Pancreas (tissue), 10 donors: ENCODE measurements around the gene PRR36. TPM values are rescaled to one million over a fixed set of nuclear protein-coding genes. Genes with fewer than 3 reads are reported as not detected.

Source experiments
- ATAC-seq, 4 donors: fragments of 200-7000 bp; cut with Tn5 transposase; one replicate each; pipeline versions ENCODE4 v1.8.0 to v1.9.1; 2020; ENCODE audit warnings: mild to moderate bottlenecking in 4 of 4, moderate library complexity in 4 of 4
- DNase-seq, 6 donors: peaks; one replicate each; pipeline ENCODE4 v3.0.0-alpha.2; 2020
- FAIRE-seq: peaks from 2 replicates; lab custom pipeline; 2012; peaks lifted over from hg19 to GRCh38; lab: Jason Lieb, UNC
- H3K27ac ChIP-seq, 4 donors: fragments of 200-600 bp; sonication (generic); 1 replicate in 3 of 4; 2 replicates in 1 of 4; pipeline versions ENCODE4 v1.5.0 to v1.8.0; 2020
- H3K27me3 ChIP-seq, 4 donors: fragments of 200-600 bp; one replicate each; pipeline ENCODE4 v1.8.0; 2021
- H3K36me3 ChIP-seq, 3 donors: fragments of 200-600 bp; sonication (generic) in 1 of 3; one replicate each; pipeline versions ENCODE4 v1.5.0 to v1.8.0; 2020 to 2021
- H3K4me1 ChIP-seq, 3 donors: fragments of 200-600 bp; one replicate each; pipeline ENCODE4 v1.8.0; 2021
- H3K4me3 ChIP-seq, 4 donors: fragments of 200-600 bp; sonication (generic) in 2 of 4; one replicate each; pipeline versions ENCODE4 v1.5.0 to v1.8.0; 2020 to 2021
- H3K9me3 ChIP-seq, 4 donors: fragments of 200-600 bp; one replicate each; pipeline ENCODE4 v1.8.0; 2021
- CTCF ChIP-seq, 4 donors: fragments of 200-600 bp; sonication (generic) in 3 of 4; IDR thresholded peaks; one replicate each; pipeline versions ENCODE4 v1.5.0 to v1.8.0; 2021; ENCODE audit warnings: antibody characterized with exemption in 4 of 4
- WGBS, 2 donors: extraction: QIAGEN DNeasy Blood & Tissue Kit; methylation state at CpG; one replicate each; pipeline ENCODE4 v1.1.7; 2013; 5-methylcytosine and 5-hydroxymethylcytosine counted together
- intact Hi-C, 3 donors: fragments of 100-400 bp; cut with DNase I; formaldehyde crosslinking; loops; one replicate each; pipeline versions ENCODE4 v1.11.1 to v1.14.2; 2022
- polyA plus RNA-seq, 2 donors: library from polyadenylated mRNA; stranded (reverse); fragments of 200-250 nt; gene quantifications; one replicate each; pipeline ENCODE4 v1.2.3, GENCODE V29; 2013
- total RNA-seq, 6 donors: library from RNA; stranded (reverse); fragmentation: NEBNext Ultra II Directional in 4 of 6; extraction: Animal tissue kit (Norgen Biotek cat#: 25700) in 4 of 6; gene quantifications; one replicate each; pipeline versions ENCODE4 v1.2.1 to v1.2.4, GENCODE V29; 2021 to 2023
- donor health status: healthy with polysubstance abuse.
- donor health status: DM: no; HTN: no; CAD: no; lungs with moderate emphysema.
- donor health status: DM: no; HTN: no; CAD: no.
- donor health status: control.
- donor health status: control.
- donor health status: Bipolar disorder and iron deficiency.
- donor health status: DM: yes; HTN: yes; CAD: no.
- donor health status: DM: no; HTN: no; CAD: no.
- donor health status: DM: no; HTN: no; CAD: no.
- donor health status: DM: yes; HTN: yes; CAD: no.

Gene PRR36
- total and polyA plus RNA-seq, 8 donors, result 1.6 to 3.1 (median 2.0) TPM

- intact Hi-C loops, result no loop called here
- Histone ChIP-seq H3K4me3 (peak overlapping the region; percentile 42 to 93 (median 66)), H3K4me1 (peaks cover 3 to 14% (median 10%) of the 10 kb centered on the region in 3 donors), H3K27ac (peak overlapping the region; percentile 63 to 86 (median 75)), H3K9me3 (no peaks in the 10 kb centered on the region), H3K27me3 (no peaks in the 10 kb centered on the region), H3K36me3 (no peaks in the 10 kb centered on the region)
- FAIRE-seq (no peak), DNase-seq (peak in 4 of 6 donors; percentile 48 to 71 (median 60)), ATAC-seq (peak in 3 of 4 donors; percentile 6 to 10 (median 7))
- TF ChIP-seq CTCF (IDR thresholded peaks at IDR 0.05), result no peak
- WGBS, 2 donors, result 5 to 6% methylated on average over 20 of the region's 20 CpGs
These were observed 28.6 kb upstream of the PRR36 start for GRCh38 chr19:7902796-7903243.

- no peak for FAIRE-seq
- Histone ChIP-seq H3K36me3 (no peaks in the 10 kb centered on the region), H3K4me1 (peaks cover 3 to 14% (median 10%) of the 10 kb centered on the region in 3 donors), H3K4me3 (no peak overlapping the region), H3K9me3 (no peaks in the 10 kb centered on the region), H3K27me3 (no peaks in the 10 kb centered on the region), H3K27ac (no peak overlapping the region)
- no peak for ATAC-seq
- TF ChIP-seq CTCF (IDR thresholded peaks at IDR 0.05), result no peak
- intact Hi-C loops, result no loop called here
- 87 to 88% methylated on average over 7 of the region's 7 CpGs for WGBS, 2 donors
- peak in 2 of 6 donors; percentile 24 to 36 for DNase-seq
These were observed 27.1 kb upstream of the PRR36 start for GRCh38 chr19:7901337-7901736.

GRCh38 chr19:7900931-7901330 is 26.7 kb upstream of the PRR36 start:
- Histone ChIP-seq H3K4me1 (peaks cover 3 to 14% (median 10%) of the 10 kb centered on the region in 3 donors), H3K4me3 (no peak overlapping the region), H3K27me3 (no peaks in the 10 kb centered on the region), H3K9me3 (no peaks in the 10 kb centered on the region), H3K27ac (no peak overlapping the region), H3K36me3 (no peaks in the 10 kb centered on the region)
- intact Hi-C loops, result no loop called here
- ATAC-seq, result no peak
- DNase-seq, result peak in 1 of 6 donors; percentile 21
- FAIRE-seq, result no peak
- TF ChIP-seq CTCF (IDR thresholded peaks at IDR 0.05), result no peak
- 72 to 84% methylated on average over 3 of the region's 3 CpGs for WGBS, 2 donors

- Histone ChIP-seq H3K9me3 (no peaks in the 10 kb centered on the region), H3K4me3 (no peak overlapping the region), H3K27ac (no peak overlapping the region), H3K36me3 (no peaks in the 10 kb centered on the region), H3K27me3 (no peaks in the 10 kb centered on the region), H3K4me1 (peaks cover 3 to 14% (median 9%) of the 10 kb centered on the region in 3 donors)
- peak in 4 of 6 donors; percentile 21 to 72 (median 51) for DNase-seq
- intact Hi-C loops, result no loop called here
- TF ChIP-seq CTCF (IDR thresholded peaks at IDR 0.05), result no peak
- no peak for FAIRE-seq
- WGBS, 2 donors, result 82 to 85% methylated on average over 20 to 21 of the region's 21 CpGs
- no peak for ATAC-seq
These were observed 26.2 kb upstream of the PRR36 start for GRCh38 chr19:7900401-7900870.

GRCh38 chr19:7899751-7900378 is 25.7 kb upstream of the PRR36 start:
- 93 to 96% methylated on average over 34 of the region's 34 CpGs for WGBS, 2 donors
- no peak overlapping the region for H3K27ac ChIP-seq
- intact Hi-C loops, result no loop called here
- ATAC-seq (no peak), DNase-seq (peak in 3 of 6 donors; percentile 13 to 73 (median 37)), FAIRE-seq (no peak)
- no peak for TF ChIP-seq CTCF (IDR thresholded peaks at IDR 0.05)
- H3K27me3 ChIP-seq, result no peaks in the 10 kb centered on the region
- H3K9me3 ChIP-seq, result no peaks in the 10 kb centered on the region
- no peaks in the 10 kb centered on the region for H3K36me3 ChIP-seq
- H3K4me3 ChIP-seq, result no peak overlapping the region
- H3K4me1 ChIP-seq, result peaks cover 0 to 9% (median 4%) of the 10 kb centered on the region in 3 donors
